Gastroesophageal sphincter (tissue), 4 donors: Measurements from ENCODE around the gene FAM184B. TPM values are rescaled to one million over a fixed set of nuclear protein-coding genes. Genes with fewer than 3 reads are reported as not detected.

Experiments
- ATAC-seq: fragments of 150-250 bp; one replicate; pipeline ENCODE4 v1.9.1; 2016; ENCODE audit warnings: mild to moderate bottlenecking, moderate library complexity
- H3K27ac ChIP-seq, 4 donors: fragments of 200-600 bp; sonication (generic) in 3 of 4; 1 replicate in 3 of 4; 2 replicates in 1 of 4; pipeline ENCODE4 v1.5.1; 2016 to 2019
- H3K27me3 ChIP-seq: fragments of 200-600 bp; sonication (generic); one replicate; pipeline ENCODE4 v1.5.1; 2019
- H3K36me3 ChIP-seq, 2 donors: fragments of 200-600 bp; sonication (generic); one replicate each; pipeline ENCODE4 v1.5.1; 2019; ENCODE audit warnings: control low read depth in 1 of 2
- H3K4me1 ChIP-seq, 3 donors: fragments of 200-600 bp; sonication (generic); 1 replicate in 2 of 3; 2 replicates in 1 of 3; pipeline ENCODE4 v1.5.1; 2016 to 2019; ENCODE audit warnings: control low read depth in 2 of 3
- H3K4me3 ChIP-seq, 2 donors: fragments of 200-600 bp; sonication (generic); one replicate each; pipeline ENCODE4 v1.5.1; 2019; ENCODE audit warnings: mild to moderate bottlenecking in 1 of 2, moderate library complexity in 1 of 2
- H3K9me3 ChIP-seq, 3 donors: fragments of 200-600 bp; sonication (generic); one replicate each; pipeline ENCODE4 v1.5.1; 2017 to 2019; ENCODE audit warnings: control low read depth in 2 of 3
- EP300 ChIP-seq: sonication (generic); formaldehyde crosslinking; IDR thresholded peaks from one replicate; pipeline ENCODE4 v1.6.1; 2017; ENCODE audit warnings: antibody characterized with exemption, mild to moderate bottlenecking
- POLR2A ChIP-seq, 2 donors: fragments of 450-650 bp; IDR thresholded peaks; one replicate each; pipeline ENCODE4 v1.6.1; 2017; ENCODE audit warnings: antibody characterized with exemption in 2 of 2, mild to moderate bottlenecking in 2 of 2, moderate library complexity in 1 of 2
- POLR2AphosphoS5 ChIP-seq: sonication (generic); formaldehyde crosslinking; IDR thresholded peaks from one replicate; pipeline ENCODE4 v1.6.1; 2017; ENCODE audit warnings: antibody characterized with exemption
- WGBS, 2 donors: methylation state at CpG; one replicate each; pipeline ENCODE4 v1.1.5; 2018; ENCODE audit warnings: low coverage in 1 of 2; 5-methylcytosine and 5-hydroxymethylcytosine counted together
- total RNA-seq, 4 donors: library from RNA; depleted of rRNA; stranded (reverse); fragments of >200 nt; gene quantifications; one replicate each; pipeline ENCODE4 v1.1.0, GENCODE V29; 2016
- TF ChIP-seq, protein P1 (sequence below), 4 experiments: fragments of 200-600 bp in 2 of 4; fragments of 450-650 bp in 2 of 4; sonication (generic) in 1 of 4; IDR thresholded peaks; one replicate each; pipeline ENCODE4 v1.5.1; 2017 to 2019; ENCODE audit warnings: antibody characterized with exemption in 4 of 4, mild to moderate bottlenecking in 2 of 4, moderate library complexity in 2 of 4

Gene FAM184B
- total RNA-seq, 4 donors from 2014 or later = under 0.01 TPM; not detected in 3

DNA sequence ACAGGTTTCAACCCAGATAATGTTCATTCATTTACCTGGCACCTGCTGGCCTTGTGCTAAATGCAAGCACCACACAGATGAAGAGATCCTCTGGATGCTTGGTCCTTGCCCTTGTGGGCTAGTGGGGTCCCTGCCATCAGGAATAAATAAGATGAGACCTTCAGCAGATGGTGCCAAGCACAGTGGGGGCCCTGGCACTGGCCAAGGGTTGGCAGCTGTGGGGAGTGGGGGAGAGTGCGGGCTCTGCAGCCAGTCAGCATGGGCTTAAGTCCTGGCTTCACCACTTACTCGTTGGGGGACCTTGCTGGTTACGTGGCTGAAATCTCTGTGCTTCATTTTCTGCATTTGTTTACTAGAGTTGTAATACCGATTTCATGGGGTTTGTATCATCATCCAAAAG is 197.5 kb downstream of the FAM184B start:
- Histone ChIP-seq H3K9me3 (no peaks in the 10 kb centered on the region), H3K4me3 (no peak overlapping the region), H3K36me3 (peaks cover 2 to 87% of the 10 kb centered on the region in 2 donors), H3K4me1 (peaks cover 0 to 25% (median 2%) of the 10 kb centered on the region in 3 donors), H3K27me3 (no peaks in the 10 kb centered on the region), H3K27ac (no peak overlapping the region)
- ATAC-seq = no peak
- TF ChIP-seq, protein P1, sequence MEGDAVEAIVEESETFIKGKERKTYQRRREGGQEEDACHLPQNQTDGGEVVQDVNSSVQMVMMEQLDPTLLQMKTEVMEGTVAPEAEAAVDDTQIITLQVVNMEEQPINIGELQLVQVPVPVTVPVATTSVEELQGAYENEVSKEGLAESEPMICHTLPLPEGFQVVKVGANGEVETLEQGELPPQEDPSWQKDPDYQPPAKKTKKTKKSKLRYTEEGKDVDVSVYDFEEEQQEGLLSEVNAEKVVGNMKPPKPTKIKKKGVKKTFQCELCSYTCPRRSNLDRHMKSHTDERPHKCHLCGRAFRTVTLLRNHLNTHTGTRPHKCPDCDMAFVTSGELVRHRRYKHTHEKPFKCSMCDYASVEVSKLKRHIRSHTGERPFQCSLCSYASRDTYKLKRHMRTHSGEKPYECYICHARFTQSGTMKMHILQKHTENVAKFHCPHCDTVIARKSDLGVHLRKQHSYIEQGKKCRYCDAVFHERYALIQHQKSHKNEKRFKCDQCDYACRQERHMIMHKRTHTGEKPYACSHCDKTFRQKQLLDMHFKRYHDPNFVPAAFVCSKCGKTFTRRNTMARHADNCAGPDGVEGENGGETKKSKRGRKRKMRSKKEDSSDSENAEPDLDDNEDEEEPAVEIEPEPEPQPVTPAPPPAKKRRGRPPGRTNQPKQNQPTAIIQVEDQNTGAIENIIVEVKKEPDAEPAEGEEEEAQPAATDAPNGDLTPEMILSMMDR (IDR thresholded peaks at IDR 0.05) = no peak
- TF ChIP-seq POLR2AphosphoS5 (no peak), EP300 (no peak), POLR2A (IDR thresholded peaks at IDR 0.05) (no peak)
- WGBS, 2 donors = 90 to 100% methylated on average over 1 to 2 of the region's 4 CpGs

DNA sequence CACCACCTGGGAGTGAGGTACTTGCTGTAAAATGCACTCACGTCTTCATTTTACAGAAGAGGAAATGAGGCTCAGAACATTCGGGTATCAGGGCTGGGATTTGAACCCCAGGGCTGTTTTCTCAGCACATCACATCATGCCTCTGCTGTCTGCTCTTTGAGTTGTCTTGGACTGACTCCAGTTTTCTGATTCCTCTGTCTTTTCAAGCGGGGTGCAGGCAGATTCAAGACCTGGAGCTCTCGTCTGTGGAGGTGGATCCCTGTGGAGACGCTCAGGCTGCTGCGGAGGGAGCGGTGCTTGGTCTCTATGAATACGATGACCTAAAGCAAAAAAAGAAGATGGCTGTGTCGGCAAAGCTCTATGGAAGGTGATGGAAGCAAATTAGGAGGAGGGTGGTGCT is 198.1 kb downstream of the FAM184B start:
- Histone ChIP-seq H3K27me3 (no peaks in the 10 kb centered on the region), H3K4me1 (peaks cover 0 to 31% (median 7%) of the 10 kb centered on the region in 3 donors), H3K36me3 (peaks cover 2 to 80% of the 10 kb centered on the region in 2 donors), H3K4me3 (no peak overlapping the region), H3K9me3 (no peaks in the 10 kb centered on the region), H3K27ac (no peak overlapping the region)
- no peak for ATAC-seq
- WGBS, 2 donors = 60 to 90% methylated on average over 1 to 2 of the region's 9 CpGs
- TF ChIP-seq EP300 (no peak), POLR2A (IDR thresholded peaks at IDR 0.05) (no peak), POLR2AphosphoS5 (no peak)
- TF ChIP-seq, protein P1 (IDR thresholded peaks at IDR 0.05) = no peak

DNA sequence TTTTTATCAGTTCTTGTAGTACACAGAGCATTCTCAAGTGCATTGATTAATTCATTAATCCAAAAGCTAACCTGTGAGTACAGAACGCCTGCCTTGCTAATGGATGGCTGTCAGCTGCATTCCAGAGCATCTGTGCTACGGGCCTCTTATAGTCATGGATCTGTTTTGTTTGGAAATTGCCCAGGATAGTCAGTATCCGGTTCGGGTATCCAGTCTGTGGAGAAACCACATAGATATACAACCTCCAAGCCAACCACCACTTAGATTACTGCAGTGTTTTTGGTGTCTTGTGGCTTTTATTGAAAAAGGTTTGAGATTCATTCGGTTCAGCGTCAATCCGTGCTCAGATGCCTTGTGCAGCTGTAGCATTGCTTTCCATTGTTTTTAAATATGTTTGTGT is 200.5 kb downstream of the FAM184B start:
- no peaks in the 10 kb centered on the region for H3K27me3 ChIP-seq
- H3K9me3 ChIP-seq = no peaks in the 10 kb centered on the region
- WGBS, 2 donors = 64 to 78% methylated on average over 6 to 7 of the region's 7 CpGs
- no peak overlapping the region for H3K4me3 ChIP-seq
- TF ChIP-seq EP300 = no peak
- TF ChIP-seq, protein P1 (IDR thresholded peaks at IDR 0.05) = no peak
- TF ChIP-seq POLR2AphosphoS5 = no peak
- no peak for TF ChIP-seq POLR2A (IDR thresholded peaks at IDR 0.05)
- H3K36me3 ChIP-seq = peaks cover 2 to 57% of the 10 kb centered on the region in 2 donors
- peak overlapping the region in 1 of 4 donors; percentile 35 for H3K27ac ChIP-seq
- H3K4me1 ChIP-seq = peaks cover 0 to 44% (median 11%) of the 10 kb centered on the region in 3 donors
- no peak for ATAC-seq

Other genes with a start within 250 kb of the FAM184B start
- 10 to 100 TPM; 40.8 to 94.2 (median 80.1) TPM for gene LAP3, start 204.4 kb downstream of the FAM184B start, total RNA-seq
- gene MED28, start 167.0 kb downstream of the FAM184B start, total RNA-seq = 10 to 100 TPM; 12.9 to 23.3 (median 17.6) TPM
- gene DCAF16, start 29.1 kb upstream of the FAM184B start, total RNA-seq = 10 to 100 TPM; 20.8 to 36.4 (median 23.8) TPM
- 1 to 10 TPM in 2 of 4 donors, not detected in 2; 1.4 to 3.0 TPM for gene NCAPG, start 29.4 kb upstream of the FAM184B start, total RNA-seq
- gene LCORL, start 240.1 kb upstream of the FAM184B start, total RNA-seq = 10 to 100 TPM in 3 of 4 donors, 1 to 10 TPM in 1; 8.5 to 14.7 (median 10.3) TPM